Measurements from ENCODE around the gene APOA5. TPM values are rescaled to one million over a fixed set of nuclear protein-coding genes. Genes with fewer than 3 reads are reported as not detected.

The APOA5 gene
- total and polyA plus RNA-seq, 2 of the 13 experiments (the other 11 are each of a cell fraction or from before 2014, with no cell fraction given): 44.0 to 49.1 TPM

- TF ChIP-seq ZBTB40 (IDR thresholded peaks at IDR 0.05) (no peak), ZBTB40 (CRISPR knock-in tag; IDR thresholded peaks at IDR 0.05) (peak; percentile 59), SATB2 (CRISPR knock-in tag; IDR thresholded peaks at IDR 0.05) (peak; percentile 88; the same call in 1 of the 2 replicates), NCOR1 (IDR thresholded peaks at IDR 0.05; ENCODE audit: borderline replicate concordance, low read length) (peak; percentile 92), ADNP (CRISPR knock-in tag; IDR thresholded peaks at IDR 0.05) (no peak), CENPX (CRISPR knock-in tag; IDR thresholded peaks at IDR 0.05) (no peak), FUBP1 (CRISPR knock-in tag; IDR thresholded peaks at IDR 0.05; ENCODE audit: borderline replicate concordance) (no peak), EED (CRISPR knock-in tag; IDR thresholded peaks at IDR 0.05) (no peak), TOPORS (CRISPR knock-in tag; IDR thresholded peaks at IDR 0.05) (peak; percentile 97), EP300 (IDR thresholded peaks at IDR 0.05; ENCODE audit: low read depth in 2 of 2, low read length in 2 of 2) (peak; percentile 91 to 95; a peak in 3 of 4 replicates), EP300 (CRISPR knock-in tag; IDR thresholded peaks at IDR 0.05; ENCODE audit: borderline replicate concordance) (peak; percentile 90), RXRA (CRISPR knock-in tag; IDR thresholded peaks at IDR 0.05) (peak; percentile 98), ZNF276 (CRISPR knock-in tag; IDR thresholded peaks at IDR 0.05; ENCODE audit: low read depth) (no peak), ATF2 (CRISPR knock-in tag; IDR thresholded peaks at IDR 0.05) (peak; percentile 90)
These were observed 45.8 kb upstream of the APOA5 start, which contains the start of gene APOA1 (continued) for GRCh38 chr11:116837231-116838091.

Measured in HepG2 (cell line).